ENCODE data around the gene KCNAB3. TPM values are rescaled to one million over a fixed set of nuclear protein-coding genes. Genes with fewer than 3 reads are reported as not detected.

Gene KCNAB3
- total RNA-seq, 1 donor: under 0.01 TPM

DNA sequence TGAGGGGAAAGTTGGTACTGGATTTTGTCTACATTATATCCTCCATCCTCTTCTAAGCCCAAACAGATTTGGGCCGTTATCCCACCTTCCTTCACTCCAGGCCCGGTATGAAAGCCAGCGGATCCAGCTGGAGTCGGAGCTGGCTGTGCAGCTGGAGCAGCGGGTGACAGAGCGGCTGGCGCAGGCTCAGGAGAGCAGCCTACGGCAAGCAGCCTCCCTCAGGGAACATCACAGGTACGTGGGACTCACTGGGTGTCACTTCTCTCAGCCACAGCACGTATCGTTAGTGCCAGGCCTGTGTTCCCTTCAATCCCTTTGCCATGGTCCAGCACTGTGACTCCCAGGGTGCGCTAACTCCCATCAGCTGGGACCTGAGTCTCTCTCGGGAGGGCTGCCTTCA lies 13.6 kb upstream of the KCNAB3 start:
- Histone ChIP-seq H3K79me2 (ENCODE audit: insufficient read depth, low read length) (no peaks in the 10 kb centered on the region), H3K9me3 (ENCODE audit: low read depth, low read length) (no peaks in the 10 kb centered on the region), H3K4me3 (ENCODE audit: insufficient read depth, low read length) (no peak overlapping the region), H2AFZ (ENCODE audit: low read length) (no peak overlapping the region), H4K20me1 (ENCODE audit: insufficient read depth, low read length) (no peaks in the 10 kb centered on the region), H3K27ac (ENCODE audit: low read depth, low read length) (no peak overlapping the region), H3K4me2 (ENCODE audit: insufficient read depth, low read length) (no peak overlapping the region), H3K27me3 (ENCODE audit: insufficient read depth, low read length) (no peaks in the 10 kb centered on the region), H3K4me1 (ENCODE audit: insufficient read depth, low read length) (peaks cover 7% of the 10 kb centered on the region), H3K36me3 (ENCODE audit: insufficient read depth, low read length) (peaks cover 71% of the 10 kb centered on the region)
- TF ChIP-seq, protein P1, sequence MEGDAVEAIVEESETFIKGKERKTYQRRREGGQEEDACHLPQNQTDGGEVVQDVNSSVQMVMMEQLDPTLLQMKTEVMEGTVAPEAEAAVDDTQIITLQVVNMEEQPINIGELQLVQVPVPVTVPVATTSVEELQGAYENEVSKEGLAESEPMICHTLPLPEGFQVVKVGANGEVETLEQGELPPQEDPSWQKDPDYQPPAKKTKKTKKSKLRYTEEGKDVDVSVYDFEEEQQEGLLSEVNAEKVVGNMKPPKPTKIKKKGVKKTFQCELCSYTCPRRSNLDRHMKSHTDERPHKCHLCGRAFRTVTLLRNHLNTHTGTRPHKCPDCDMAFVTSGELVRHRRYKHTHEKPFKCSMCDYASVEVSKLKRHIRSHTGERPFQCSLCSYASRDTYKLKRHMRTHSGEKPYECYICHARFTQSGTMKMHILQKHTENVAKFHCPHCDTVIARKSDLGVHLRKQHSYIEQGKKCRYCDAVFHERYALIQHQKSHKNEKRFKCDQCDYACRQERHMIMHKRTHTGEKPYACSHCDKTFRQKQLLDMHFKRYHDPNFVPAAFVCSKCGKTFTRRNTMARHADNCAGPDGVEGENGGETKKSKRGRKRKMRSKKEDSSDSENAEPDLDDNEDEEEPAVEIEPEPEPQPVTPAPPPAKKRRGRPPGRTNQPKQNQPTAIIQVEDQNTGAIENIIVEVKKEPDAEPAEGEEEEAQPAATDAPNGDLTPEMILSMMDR (IDR thresholded peaks at IDR 0.05; ENCODE audit: extremely low read depth, low read depth, low read length): no peak
- DNase-seq (ENCODE audit: insufficient read length, low spot score, missing footprints): no peak

DNA sequence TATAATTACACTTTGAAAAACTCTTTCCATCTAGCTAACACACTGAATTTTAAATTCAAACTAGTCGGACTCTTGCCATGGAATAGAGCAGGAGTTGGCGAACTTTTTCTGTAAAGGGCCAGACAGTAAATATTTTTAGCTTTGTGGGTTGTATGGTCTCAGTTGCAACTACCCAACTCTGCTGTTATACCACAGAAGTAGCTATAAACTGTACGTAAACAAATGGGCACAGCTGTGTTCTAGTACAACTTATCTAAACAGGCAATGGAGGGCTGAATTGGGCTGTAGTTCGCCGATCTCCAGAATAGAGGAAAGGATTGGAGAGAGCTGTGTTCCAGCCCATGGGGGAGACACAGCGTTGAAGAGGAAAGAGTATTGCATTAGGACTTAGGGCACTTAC lies 11.1 kb upstream of the KCNAB3 start:
- no peak overlapping the region for H2AFZ ChIP-seq (ENCODE audit: low read length)
- no peak for DNase-seq (ENCODE audit: insufficient read length, low spot score, missing footprints)
- H3K36me3 ChIP-seq (ENCODE audit: insufficient read depth, low read length): peaks cover 66% of the 10 kb centered on the region
- H3K9me3 ChIP-seq (ENCODE audit: low read depth, low read length): no peaks in the 10 kb centered on the region
- no peaks in the 10 kb centered on the region for H4K20me1 ChIP-seq (ENCODE audit: insufficient read depth, low read length)
- TF ChIP-seq, protein P1 (IDR thresholded peaks at IDR 0.05; ENCODE audit: extremely low read depth, low read depth, low read length): no peak
- no peak overlapping the region for H3K4me2 ChIP-seq (ENCODE audit: insufficient read depth, low read length)
- H3K27ac ChIP-seq (ENCODE audit: low read depth, low read length): no peak overlapping the region
- H3K4me1 ChIP-seq (ENCODE audit: insufficient read depth, low read length): no peaks in the 10 kb centered on the region
- no peak overlapping the region for H3K4me3 ChIP-seq (ENCODE audit: insufficient read depth, low read length)
- peaks cover 8% of the 10 kb centered on the region for H3K79me2 ChIP-seq (ENCODE audit: insufficient read depth, low read length)
- H3K27me3 ChIP-seq (ENCODE audit: insufficient read depth, low read length): no peaks in the 10 kb centered on the region

DNA sequence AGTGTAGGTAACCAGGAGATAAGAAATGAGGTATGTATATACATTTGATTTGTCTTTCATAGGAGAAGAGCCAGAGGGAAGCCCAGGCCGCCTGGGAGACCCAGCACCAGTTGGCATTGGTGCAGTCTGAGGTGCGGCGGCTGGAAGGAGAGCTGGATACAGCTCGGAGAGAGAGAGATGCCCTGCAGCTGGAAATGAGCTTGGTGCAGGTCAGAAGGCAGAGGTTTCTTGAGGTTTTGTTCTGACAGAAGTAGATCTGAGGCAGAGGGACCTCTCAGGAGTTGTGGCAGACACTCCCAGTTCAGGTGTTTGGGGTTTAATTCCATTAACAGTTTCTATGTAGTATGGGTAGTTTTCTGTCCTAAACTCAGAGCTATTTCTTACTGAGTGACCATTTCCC lies 10.4 kb upstream of the KCNAB3 start:
- Histone ChIP-seq H3K4me2 (ENCODE audit: insufficient read depth, low read length) (no peak overlapping the region), H3K4me1 (ENCODE audit: insufficient read depth, low read length) (no peaks in the 10 kb centered on the region), H3K4me3 (ENCODE audit: insufficient read depth, low read length) (no peak overlapping the region), H3K79me2 (ENCODE audit: insufficient read depth, low read length) (peaks cover 10% of the 10 kb centered on the region), H2AFZ (ENCODE audit: low read length) (no peak overlapping the region), H3K27me3 (ENCODE audit: insufficient read depth, low read length) (no peaks in the 10 kb centered on the region), H3K27ac (ENCODE audit: low read depth, low read length) (no peak overlapping the region), H3K36me3 (ENCODE audit: insufficient read depth, low read length) (peaks cover 65% of the 10 kb centered on the region), H3K9me3 (ENCODE audit: low read depth, low read length) (no peaks in the 10 kb centered on the region), H4K20me1 (ENCODE audit: insufficient read depth, low read length) (no peaks in the 10 kb centered on the region)
- DNase-seq (ENCODE audit: insufficient read length, low spot score, missing footprints): no peak
- TF ChIP-seq, protein P1 (IDR thresholded peaks at IDR 0.05; ENCODE audit: extremely low read depth, low read depth, low read length): no peak

DNA sequence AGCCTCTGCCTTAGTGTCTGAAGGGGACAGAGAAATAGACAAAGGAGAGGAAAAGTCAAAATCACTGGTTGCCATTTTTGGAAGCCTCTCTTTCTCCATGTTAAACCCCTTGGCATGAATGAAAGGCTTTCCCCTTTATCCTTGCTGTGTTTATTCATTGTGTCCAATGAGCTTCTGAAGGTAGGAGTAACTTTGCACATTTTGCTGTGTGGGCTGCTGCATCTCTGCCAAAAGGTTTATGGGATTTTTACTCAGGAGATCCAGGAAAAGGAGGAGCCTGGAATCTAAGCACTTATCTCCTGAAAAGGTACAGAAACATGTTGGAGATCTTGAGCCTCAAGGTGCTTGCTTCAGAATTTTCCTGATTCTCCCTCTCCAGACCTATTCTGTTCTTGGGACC lies 6.2 kb upstream of the KCNAB3 start:
- Histone ChIP-seq H3K9me3 (ENCODE audit: low read depth, low read length) (no peaks in the 10 kb centered on the region), H3K4me1 (ENCODE audit: insufficient read depth, low read length) (peaks cover 27% of the 10 kb centered on the region), H2AFZ (ENCODE audit: low read length) (no peak overlapping the region), H3K27me3 (ENCODE audit: insufficient read depth, low read length) (no peaks in the 10 kb centered on the region), H3K79me2 (ENCODE audit: insufficient read depth, low read length) (peaks cover 49% of the 10 kb centered on the region), H3K4me2 (ENCODE audit: insufficient read depth, low read length) (no peak overlapping the region), H3K36me3 (ENCODE audit: insufficient read depth, low read length) (peaks cover 52% of the 10 kb centered on the region), H4K20me1 (ENCODE audit: insufficient read depth, low read length) (peaks cover 2% of the 10 kb centered on the region), H3K4me3 (ENCODE audit: insufficient read depth, low read length) (no peak overlapping the region), H3K27ac (ENCODE audit: low read depth, low read length) (no peak overlapping the region)
- TF ChIP-seq, protein P1 (IDR thresholded peaks at IDR 0.05; ENCODE audit: extremely low read depth, low read depth, low read length): no peak
- no peak for DNase-seq (ENCODE audit: insufficient read length, low spot score, missing footprints)
